Measurements from ENCODE around the gene KCND3. TPM values are rescaled to one million over a fixed set of nuclear protein-coding genes. Genes with fewer than 3 reads are reported as not detected.
"Not testable (repeated sequence)": the region's sequence is repeated elsewhere in the genome, so short reads cannot be mapped to it uniquely, and the experiment has no call there.

The KCND3 gene
- total RNA-seq, 2 experiments from 2014 or later: not detected

GRCh38 chr1:111827946-111828345 lies 161.5 kb downstream of the KCND3 start:
- CTCF ChIA-PET: no interaction called here
- POLR2A ChIA-PET: no interaction called here

GRCh38 chr1:111826278-111826677 lies 163.2 kb downstream of the KCND3 start:
- ChIA-PET POLR2A (no interaction called here), CTCF (no interaction called here)

GRCh38 chr1:111825217-111825616 lies 164.3 kb downstream of the KCND3 start:
- ChIA-PET CTCF (no interaction called here), POLR2A (no interaction called here)

GRCh38 chr1:111822138-111822537 lies 167.3 kb downstream of the KCND3 start:
- POLR2A ChIA-PET: no interaction called here
- CTCF ChIA-PET: no interaction called here

- CTCF ChIA-PET: no interaction called here
- POLR2A ChIA-PET: interaction anchor here (0.5 kb wide), 1 partner anchor 18 kb away, joined by 6 read pairs; no protein-coding TSS in a partner anchor
Measured at GRCh38 chr1:111821121-111821745, 168.2 kb downstream of the KCND3 start.

GRCh38 chr1:111819566-111820263 lies 169.8 kb downstream of the KCND3 start:
- POLR2A ChIA-PET: no interaction called here
- CTCF ChIA-PET: no interaction called here

GRCh38 chr1:111818546-111818945 lies 170.9 kb downstream of the KCND3 start:
- ChIA-PET CTCF (no interaction called here), POLR2A (no interaction called here)

- ChIA-PET POLR2A (no interaction called here), CTCF (no interaction called here)
Measured at GRCh38 chr1:111818081-111818480, 171.4 kb downstream of the KCND3 start.

- ChIA-PET POLR2A (no interaction called here), CTCF (no interaction called here)
Measured at GRCh38 chr1:111814642-111815041, 174.8 kb downstream of the KCND3 start.

- ChIA-PET POLR2A (no interaction called here), CTCF (no interaction called here)
Measured at GRCh38 chr1:111814305-111814628, 175.2 kb downstream of the KCND3 start.

GRCh38 chr1:111813440-111814304 lies 175.8 kb downstream of the KCND3 start:
- CTCF ChIA-PET: no interaction called here
- POLR2A ChIA-PET: no interaction called here

- POLR2A ChIA-PET: no interaction called here
Measured at GRCh38 chr1:111812306-111812705, 177.2 kb downstream of the KCND3 start.

GRCh38 chr1:111811891-111812290 lies 177.6 kb downstream of the KCND3 start:
- CTCF ChIA-PET: no interaction called here
- POLR2A ChIA-PET: no interaction called here

More at GRCh38 chr1:111812306-111812705, 177.2 kb downstream of the KCND3 start:
- CTCF ChIA-PET: no interaction called here

- ChIA-PET POLR2A (no interaction called here), CTCF (no interaction called here)
Measured at GRCh38 chr1:111805251-111805650, 184.2 kb downstream of the KCND3 start.

GRCh38 chr1:111804776-111805175 lies 184.7 kb downstream of the KCND3 start:
- CTCF ChIA-PET: no interaction called here
- POLR2A ChIA-PET: no interaction called here

- ChIA-PET CTCF (no interaction called here), POLR2A (no interaction called here)
Measured at GRCh38 chr1:111803951-111804350, 185.5 kb downstream of the KCND3 start.

GRCh38 chr1:111802984-111803383 lies 186.5 kb downstream of the KCND3 start:
- POLR2A ChIA-PET: interaction anchor here (0.6 kb wide), 1 partner anchor 18 kb away, joined by 6 read pairs; no protein-coding TSS in a partner anchor
- CTCF ChIA-PET: no interaction called here

GRCh38 chr1:111802110-111802509 lies 187.4 kb downstream of the KCND3 start:
- CTCF ChIA-PET: no interaction called here
- POLR2A ChIA-PET: no interaction called here

GRCh38 chr1:111801071-111801850 lies 188.2 kb downstream of the KCND3 start:
- POLR2A ChIA-PET: no interaction called here
- CTCF ChIA-PET: no interaction called here

GRCh38 chr1:111799722-111800121 lies 189.7 kb downstream of the KCND3 start:
- CTCF ChIA-PET, POLR2A ChIA-PET: not testable (repeated sequence)

All from activated CD8-positive, alpha-beta memory T cell treated with anti-CD3 and anti-CD28 coated beads for 36 hours (primary cell).